H9 (cell line): ENCODE data around the gene AFF1. TPM values are rescaled to one million over a fixed set of nuclear protein-coding genes. Genes with fewer than 3 reads are reported as not detected.

Experiments
- DNase-seq: peaks from one replicate; pipeline ENCODE4 v3.0.0-alpha.2; 2017
- H2AFZ ChIP-seq: one replicate; pipeline ENCODE4 v1.6.1; 2013; ENCODE audit warnings: mild to moderate bottlenecking, low read length, control low read depth, moderate library complexity
- H2AK5ac ChIP-seq: 2 replicates; pipeline ENCODE4 v1.6.1; 2013; ENCODE audit warnings: low read length, control low read depth, mixed read lengths; ENCODE audit not compliant: insufficient read length
- H2BK120ac ChIP-seq: one replicate; pipeline ENCODE4 v1.6.1; 2013; ENCODE audit warnings: low read depth, mild to moderate bottlenecking, low read length, control low read depth, inconsistent platforms; ENCODE audit not compliant: poor library complexity, severe bottlenecking
- H2BK12ac ChIP-seq: 2 replicates; pipeline ENCODE4 v1.6.1; 2013; ENCODE audit warnings: low read length, control low read depth, mixed read lengths, low read depth; ENCODE audit not compliant: insufficient read length
- H2BK15ac ChIP-seq: 2 replicates; pipeline ENCODE4 v1.6.1; 2013; ENCODE audit warnings: low read depth, low read length, control low read depth
- H2BK20ac ChIP-seq: one replicate; pipeline ENCODE4 v1.6.1; 2013; ENCODE audit warnings: low read depth, mild to moderate bottlenecking, low read length, control low read depth, inconsistent platforms; ENCODE audit not compliant: poor library complexity, severe bottlenecking
- H2BK5ac ChIP-seq: 2 replicates; pipeline ENCODE4 v1.6.1; 2013; ENCODE audit warnings: low read length, control low read depth, mixed read lengths; ENCODE audit not compliant: insufficient read length
- H3K14ac ChIP-seq: 2 replicates; pipeline ENCODE4 v1.6.1; 2013; ENCODE audit warnings: low read length, control low read depth; ENCODE audit not compliant: insufficient read depth
- H3K18ac ChIP-seq: 2 replicates; pipeline ENCODE4 v1.6.1; 2013; ENCODE audit warnings: low read depth, mild to moderate bottlenecking, mixed read lengths, low read length, control low read depth; ENCODE audit not compliant: insufficient read length
- H3K23ac ChIP-seq: 2 replicates; pipeline ENCODE4 v1.6.1; 2013; ENCODE audit warnings: low read length, control low read depth, mixed read lengths, low read depth; ENCODE audit not compliant: insufficient read length
- H3K23me2 ChIP-seq: 2 replicates; pipeline ENCODE4 v1.6.1; 2013; ENCODE audit warnings: low read depth, mild to moderate bottlenecking, mixed read lengths, low read length, control low read depth; ENCODE audit not compliant: insufficient read length, poor library complexity, severe bottlenecking
- H3K27ac ChIP-seq: 2 replicates; pipeline ENCODE4 v1.5.1; 2013; ENCODE audit warnings: low read length, control low read depth, mixed read lengths, low read depth; ENCODE audit not compliant: insufficient read length
- H3K27me3 ChIP-seq: 2 replicates; pipeline ENCODE4 v1.6.1; 2013; ENCODE audit warnings: low read length, control low read depth, inconsistent platforms; ENCODE audit not compliant: insufficient read depth
- H3K4ac ChIP-seq: 2 replicates; pipeline ENCODE4 v1.6.1; 2013; ENCODE audit warnings: low read depth, mild to moderate bottlenecking, control low read depth, inconsistent platforms, low read length, moderate library complexity
- H3K4me1 ChIP-seq: 2 replicates; pipeline ENCODE4 v1.6.1; 2013; ENCODE audit warnings: low read length, control low read depth, inconsistent platforms; ENCODE audit not compliant: insufficient read depth
- H3K4me2 ChIP-seq: 2 replicates; pipeline ENCODE4 v1.6.1; 2013; ENCODE audit warnings: low read length, control low read depth, mixed read lengths; ENCODE audit not compliant: insufficient read length, insufficient read depth
- H3K56ac ChIP-seq: 2 replicates; pipeline ENCODE4 v1.6.1; 2013; ENCODE audit warnings: low read depth, mild to moderate bottlenecking, mixed read lengths, low read length, control low read depth; ENCODE audit not compliant: insufficient read length
- H3K79me1 ChIP-seq: 2 replicates; pipeline ENCODE4 v1.6.1; 2013; ENCODE audit warnings: low read depth, mild to moderate bottlenecking, moderate library complexity, low read length, control low read depth, inconsistent platforms; ENCODE audit not compliant: insufficient read depth, poor library complexity, severe bottlenecking
- H3K79me2 ChIP-seq: 2 replicates; pipeline ENCODE4 v1.6.1; 2013; ENCODE audit warnings: low read length, control low read depth, inconsistent platforms; ENCODE audit not compliant: insufficient read depth
- H3K9ac ChIP-seq: 2 replicates; pipeline ENCODE4 v1.6.1; 2013; ENCODE audit warnings: low read length, control low read depth, mixed read lengths; ENCODE audit not compliant: insufficient read length; ENCODE audit errors: extremely low read depth
- H3K9me3 ChIP-seq: one replicate; pipeline ENCODE4 v1.6.1; 2013; ENCODE audit warnings: low read depth, low read length, inconsistent platforms; ENCODE audit not compliant: control insufficient read depth
- H3T11ph ChIP-seq: one replicate; pipeline ENCODE4 v1.6.1; 2013; ENCODE audit warnings: mild to moderate bottlenecking, low read length, control low read depth, inconsistent platforms
- H4K20me1 ChIP-seq: one replicate; pipeline ENCODE4 v1.6.1; 2013; ENCODE audit not compliant: control insufficient read depth, insufficient read length, insufficient read depth
- H4K5ac ChIP-seq: 2 replicates; pipeline ENCODE4 v1.6.1; 2013; ENCODE audit warnings: low read depth, mild to moderate bottlenecking, mixed read lengths, low read length, control low read depth; ENCODE audit not compliant: insufficient read length
- H4K8ac ChIP-seq: replicated peaks from 2 replicates; pipeline ENCODE4 v1.6.1; 2013; ENCODE audit warnings: low read length, control low read depth, mixed read lengths, low read depth; ENCODE audit not compliant: insufficient read length
- H4K91ac ChIP-seq: 2 replicates; pipeline ENCODE4 v1.6.1; 2013; ENCODE audit warnings: low read depth, mild to moderate bottlenecking, moderate library complexity, mixed read lengths, low read length, control low read depth; ENCODE audit not compliant: insufficient read length
- H3K27ac Mint-ChIP-seq, 3 experiments: 2 replicates in 2 of 3; 3 replicates in 1 of 3; pipeline ENCODE4 v1.8.0; 2020 to 2021; ENCODE audit warnings: mixed read lengths in 3 of 3, mild to moderate bottlenecking in 1 of 3, moderate library complexity in 1 of 3
- H3K27me3 Mint-ChIP-seq: 2 replicates; pipeline ENCODE4 v1.8.0; 2021; ENCODE audit warnings: low read depth, mild to moderate bottlenecking, moderate library complexity, mixed read lengths
- H3K36me3 Mint-ChIP-seq, 3 experiments: 2 replicates in 2 of 3; 3 replicates in 1 of 3; pipeline ENCODE4 v1.8.0; 2020 to 2021; ENCODE audit warnings: low read depth in 3 of 3, mixed read lengths in 3 of 3; ENCODE audit not compliant: insufficient read depth in 1 of 3
- H3K4me1 Mint-ChIP-seq, 2 experiments: 2 replicates each; pipeline ENCODE4 v1.8.0; 2020; ENCODE audit warnings: mixed read lengths in 2 of 2
- H3K4me3 Mint-ChIP-seq, 2 experiments: 2 replicates in 1 of 2; 3 replicates in 1 of 2; pipeline ENCODE4 v1.8.0; 2020 to 2021; ENCODE audit warnings: mild to moderate bottlenecking in 2 of 2, mixed read lengths in 2 of 2, moderate library complexity in 1 of 2
- H3K9me3 Mint-ChIP-seq, 2 experiments: 2 replicates in 1 of 2; 3 replicates in 1 of 2; pipeline ENCODE4 v1.8.0; 2020; ENCODE audit warnings: mild to moderate bottlenecking in 2 of 2, mixed read lengths in 2 of 2, moderate library complexity in 1 of 2
- CTCF ChIP-seq: fragments of 200-600 bp; sonication (generic); conservative IDR thresholded peaks from 3 replicates; pipeline ENCODE4 v1.8.0; 2021; ENCODE audit warnings: antibody characterized with exemption, mild to moderate bottlenecking
- WGBS: extraction: QIAGEN DNeasy Blood & Tissue Kit; methylation state at CpG from one replicate; pipeline ENCODE4 v1.1.7; 2013; ENCODE audit warnings: missing lambda C conversion rate, low lambda C conversion rate, mixed read lengths; ENCODE audit not compliant: insufficient read length; ENCODE audit errors: extremely low coverage; 5-methylcytosine and 5-hydroxymethylcytosine counted together
- total RNA-seq: library from RNA; stranded (reverse); gene quantifications from 2 replicates; pipeline ENCODE4 v1.2.1, GENCODE V29; 2021

The AFF1 gene
- total RNA-seq, 1 experiment from 2014 or later = 74.5 TPM

DNA sequence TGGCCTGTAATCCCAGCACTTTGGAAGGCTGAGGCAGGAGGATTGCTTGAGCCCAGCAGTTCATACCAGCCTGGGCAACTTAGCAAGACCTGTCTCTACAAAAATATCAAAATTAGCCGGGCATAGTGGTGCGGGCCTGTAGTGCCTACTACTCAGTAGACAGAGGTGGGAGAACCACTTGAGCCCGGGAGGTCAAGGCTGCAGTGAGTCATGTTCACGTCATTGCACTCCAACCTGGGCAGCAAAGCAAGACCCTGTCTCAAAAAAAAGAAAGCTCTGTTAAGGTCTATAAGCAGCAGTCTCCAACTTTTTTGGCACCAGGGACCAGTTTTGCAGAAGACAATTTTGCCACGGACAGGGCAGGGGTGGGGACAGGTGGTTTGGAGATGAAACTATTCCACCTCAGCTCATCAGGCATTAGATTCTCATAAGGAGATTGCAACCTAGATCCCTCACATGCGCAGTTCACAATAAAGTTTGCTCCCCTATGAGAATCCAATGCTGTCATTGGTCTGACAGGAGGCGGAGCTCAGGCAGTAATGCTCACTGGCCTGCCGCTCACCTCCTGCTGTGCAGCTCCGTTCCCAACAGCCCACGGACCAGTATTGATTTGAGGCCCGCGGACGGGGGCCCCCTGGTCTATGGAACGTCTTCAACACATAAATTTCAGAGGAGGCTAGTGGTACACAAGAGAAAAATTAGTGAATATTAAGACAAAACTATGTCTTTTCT is 217.7 kb downstream of the AFF1 start:
- Histone ChIP-seq H3K27ac (no peak overlapping the region), H2BK120ac (no peak overlapping the region), H2AK5ac (no peak overlapping the region), H3K9me3 (no peaks in the 10 kb centered on the region), H3K56ac (no peak overlapping the region), H2AFZ (no peak overlapping the region), H3K4me1 (no peaks in the 10 kb centered on the region), H3K23ac (no peak overlapping the region), H4K20me1 (no peaks in the 10 kb centered on the region), H3K9ac (no peak overlapping the region), H2BK5ac (no peak overlapping the region), H4K5ac (no peak overlapping the region), H3K18ac (no peak overlapping the region), H4K91ac (no peak overlapping the region), H2BK15ac (no peak overlapping the region), H3K4ac (no peak overlapping the region), H3K14ac (no peak overlapping the region), H3K27me3 (no peaks in the 10 kb centered on the region), H3K23me2 (no peaks in the 10 kb centered on the region), H2BK20ac (no peak overlapping the region), H3K79me2 (no peaks in the 10 kb centered on the region), H3T11ph (no peak overlapping the region), H4K8ac (no peak overlapping the region), H2BK12ac (no peak overlapping the region), H3K79me1 (no peaks in the 10 kb centered on the region), H3K4me2 (no peak overlapping the region)
- H3K9me3 Mint-ChIP-seq = no peaks in the 10 kb centered on the region
- H3K27me3 Mint-ChIP-seq = no peaks in the 10 kb centered on the region
- H3K4me3 Mint-ChIP-seq = no peak overlapping the region
- TF ChIP-seq CTCF = no peak
- H3K36me3 Mint-ChIP-seq = no peaks in the 10 kb centered on the region
- H3K27ac Mint-ChIP-seq = no peak overlapping the region; a peak in 1 of 7 replicates
- H3K4me1 Mint-ChIP-seq = peaks cover 4 to 7% of the 10 kb centered on the region in 2 experiments; a peak in 2 of 4 replicates
- WGBS = no CpG with 5 or more reads among the region's 14 CpGs
- DNase-seq = no peak
